ENCODE data around the gene UNC13C.

GRCh38 chr15:54644796-54645195 is 666.6 kb downstream of the UNC13C start:
- no peak for TF ChIP-seq CTCF (IDR thresholded peaks at IDR 0.05; ENCODE audit: low read depth, low read length, poor library complexity, severe bottlenecking)
- TF ChIP-seq EZH2phosphoT487 (IDR thresholded peaks at IDR 0.05; ENCODE audit: borderline replicate concordance, low read length) = no peak
